Superior temporal gyrus (tissue), 1 donor: ENCODE results near the gene C19orf25.
A peak's percentile ranks its signal among the peaks of the same experiment; 100 is the strongest.
"Not testable (repeated sequence)": the region's sequence is repeated elsewhere in the genome, so short reads cannot be mapped to it uniquely, and the experiment has no call there.

ENCODE experiments used
- DNase-seq: peaks from one replicate; pipeline ENCODE4 v3.0.0-alpha.2; 2016; ENCODE audit errors: extremely low spot score

The C19orf25 gene

DNA sequence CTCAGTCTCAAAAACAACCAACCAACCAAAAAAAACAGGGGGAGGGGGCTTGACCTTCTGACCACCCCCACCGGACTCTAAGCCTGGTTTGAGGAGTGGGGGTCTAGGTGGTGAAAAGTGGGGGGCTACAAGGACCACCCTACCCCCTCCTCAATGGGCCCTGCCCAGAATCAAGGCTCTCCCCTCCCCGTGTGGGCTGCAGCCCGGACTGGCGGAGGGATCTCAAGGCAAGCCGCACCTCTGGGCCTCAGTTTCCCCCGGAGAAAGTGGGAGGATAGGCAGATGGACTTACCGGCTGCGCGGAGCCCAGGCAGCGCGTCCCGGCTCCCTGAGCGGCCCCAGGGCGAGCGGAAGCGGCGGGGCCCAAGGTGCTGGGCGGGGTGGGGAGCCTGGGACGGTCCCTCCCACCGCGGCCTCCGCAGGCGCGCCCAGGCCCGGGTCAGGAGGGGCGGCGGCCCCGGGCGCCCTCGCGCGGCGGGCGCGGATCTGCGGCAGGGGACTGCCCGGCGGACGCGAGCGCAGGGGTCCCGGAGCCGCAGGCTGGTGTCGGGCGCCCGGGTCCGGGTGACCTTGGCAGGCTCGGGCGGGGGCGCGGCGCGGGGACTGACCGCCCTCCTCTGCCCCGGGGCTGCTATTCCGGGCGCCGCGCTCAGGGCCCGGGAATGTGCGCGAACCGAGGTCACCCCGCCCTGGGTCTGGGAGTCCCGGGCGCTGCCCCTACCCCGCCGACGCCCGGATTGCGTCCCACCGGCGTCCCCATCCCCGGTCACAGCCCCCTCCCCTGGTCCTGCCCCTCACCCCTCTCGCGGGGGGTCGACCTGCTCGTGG lies 33.9 kb upstream of the C19orf25 start, which contains the start of gene ADAMTSL5:
TSS of gene ADAMTSL5 (minus strand) at position 349 of the 828 bp plus-strand sequence. CDS start 2,076 bp downstream, outside the sequence.
- DNase-seq, result no peak

DNA sequence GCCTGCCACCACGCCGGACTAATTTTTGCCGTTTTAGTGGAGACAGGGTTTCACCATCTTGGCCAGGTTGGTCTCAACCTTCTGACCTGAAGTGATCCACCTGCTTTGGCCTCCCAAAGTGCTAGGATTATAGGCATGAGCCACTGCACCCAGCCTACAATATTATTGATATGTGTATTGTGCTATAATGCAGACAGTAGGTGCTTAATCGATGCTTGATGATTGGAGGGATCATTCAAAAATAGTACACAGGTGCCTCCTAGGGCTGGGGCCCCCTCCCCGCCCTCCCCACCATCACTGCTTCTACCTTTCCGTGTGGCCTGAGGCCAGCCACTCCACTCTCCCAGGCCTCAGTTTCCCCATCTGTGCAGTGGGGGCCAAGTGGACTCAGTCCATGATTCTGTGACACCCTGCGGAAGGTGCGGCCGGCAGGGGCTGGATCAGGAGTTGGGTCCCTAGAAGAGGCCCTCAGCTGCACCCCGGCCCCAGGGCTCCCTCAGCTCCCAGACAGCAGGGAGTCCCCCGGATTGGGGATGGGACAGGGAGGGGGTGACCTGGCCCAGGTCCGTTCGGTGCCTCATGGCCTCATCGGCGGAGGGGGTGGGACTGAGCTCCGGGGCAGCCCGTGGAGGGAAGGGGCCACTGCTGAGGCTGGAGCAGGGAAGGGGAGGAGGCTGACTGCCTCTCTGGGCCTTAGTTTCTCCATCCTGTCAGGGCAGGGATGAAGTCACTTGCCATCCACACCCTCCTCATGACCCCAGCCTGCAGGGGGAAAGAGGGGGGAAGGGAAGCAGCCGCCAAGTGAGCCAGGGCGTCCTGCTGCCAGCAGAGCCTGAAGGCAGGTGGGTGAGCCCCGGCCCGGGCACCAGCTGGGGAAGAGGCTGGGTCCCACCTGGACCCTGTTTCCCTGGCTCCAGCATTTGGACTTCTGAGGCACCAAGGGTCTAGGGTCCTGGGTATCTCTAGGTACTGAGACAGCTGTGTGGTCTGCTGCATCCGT lies 32.6 kb upstream of the C19orf25 start:
- DNase-seq, result no peak

DNA sequence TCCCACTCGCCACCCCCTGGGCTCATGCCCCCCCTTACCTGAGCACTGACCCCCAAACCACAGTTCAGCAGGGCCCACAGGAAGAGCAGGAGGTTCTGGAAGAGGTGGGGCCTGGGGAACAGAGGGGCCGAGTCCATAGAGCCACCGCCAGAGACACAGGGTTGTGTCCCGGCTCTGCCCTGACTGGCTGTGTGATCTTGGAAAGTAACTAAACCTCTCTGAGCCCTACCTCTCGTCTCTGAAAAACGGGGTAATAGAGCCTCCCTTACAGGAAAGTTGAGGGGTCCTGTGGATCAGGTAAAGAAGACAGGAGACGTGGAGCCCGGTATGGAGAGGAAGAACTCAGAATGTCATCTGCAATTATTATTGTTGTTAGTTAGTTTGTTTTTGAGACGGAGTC lies 31.8 kb upstream of the C19orf25 start:
- DNase-seq, result no peak

DNA sequence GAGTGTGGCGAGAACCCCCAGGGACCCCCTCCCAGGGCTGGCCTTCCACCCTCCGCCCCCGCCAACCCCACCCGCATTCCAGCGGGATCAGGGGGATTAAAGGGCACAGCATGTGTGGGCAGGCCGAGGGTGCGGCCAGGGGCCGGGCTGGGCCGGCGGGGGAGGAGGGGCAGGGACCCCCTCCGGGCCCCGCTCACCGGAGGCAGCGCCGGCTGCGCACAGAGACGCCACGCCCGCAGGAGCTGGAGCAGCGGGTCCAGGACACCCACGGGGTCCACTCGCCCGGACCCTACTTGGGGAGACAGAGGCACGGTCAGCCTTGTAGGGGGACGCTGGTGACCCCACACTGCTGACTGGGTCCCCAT lies 31.4 kb upstream of the C19orf25 start:
- DNase-seq, result no peak

DNA sequence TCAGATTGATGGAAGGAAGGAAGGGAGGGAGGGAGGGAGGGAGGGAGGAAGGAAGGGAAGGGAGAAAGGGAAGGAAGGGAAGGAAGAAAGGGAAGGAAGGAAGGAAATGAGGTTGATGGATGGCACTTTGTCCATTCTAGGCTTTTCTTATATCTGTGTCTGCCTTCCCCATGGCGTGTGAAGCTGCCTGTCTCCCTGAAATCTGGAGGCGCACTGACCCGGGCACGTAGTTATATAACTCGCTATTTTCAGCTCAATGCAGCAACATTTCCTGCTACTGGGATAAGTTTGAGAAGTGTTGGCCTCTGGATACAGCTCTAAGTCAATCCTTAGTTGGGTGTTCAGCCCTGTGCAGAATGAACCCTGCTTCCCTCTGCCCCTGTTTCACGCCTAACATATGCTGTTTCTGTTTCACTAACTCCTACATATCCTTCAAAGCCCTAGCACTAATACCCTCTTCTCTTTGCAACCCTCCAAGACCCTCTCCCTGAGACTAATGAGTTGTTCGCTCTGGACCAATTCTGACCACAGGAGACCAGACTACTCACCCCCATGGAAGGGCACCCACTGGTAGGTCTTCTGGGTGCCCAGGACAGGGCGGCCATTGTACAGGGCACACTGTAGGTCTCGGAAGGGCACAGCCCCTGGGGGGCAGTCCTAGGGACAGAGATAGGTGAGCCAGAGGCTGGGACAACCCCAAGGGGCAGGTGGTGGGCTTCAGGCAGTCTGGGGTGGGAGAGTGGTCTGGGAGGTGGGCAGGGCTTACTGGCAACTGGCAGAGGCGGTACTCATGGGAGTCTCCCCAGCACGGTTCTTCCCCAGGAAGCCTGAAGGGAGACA lies 30.8 kb upstream of the C19orf25 start:
- no peak for DNase-seq

DNA sequence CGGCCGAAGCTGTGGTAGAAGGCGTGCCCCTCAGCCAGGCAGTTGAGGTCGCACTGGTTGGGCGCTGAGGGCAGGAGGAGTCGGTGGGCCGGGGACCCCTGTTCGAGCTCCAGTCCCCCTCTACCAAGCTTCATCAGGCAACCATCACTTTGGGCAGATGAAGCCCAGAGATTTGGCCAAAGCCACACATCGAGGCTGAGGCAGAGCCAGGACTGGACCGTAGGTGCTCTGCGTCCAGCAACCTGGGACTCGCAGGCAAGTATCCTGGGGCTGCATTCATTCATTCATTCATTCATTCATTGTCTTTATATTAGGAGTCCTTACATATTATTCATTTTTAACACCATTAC lies 29.5 kb upstream of the C19orf25 start:
- DNase-seq, result no peak

DNA sequence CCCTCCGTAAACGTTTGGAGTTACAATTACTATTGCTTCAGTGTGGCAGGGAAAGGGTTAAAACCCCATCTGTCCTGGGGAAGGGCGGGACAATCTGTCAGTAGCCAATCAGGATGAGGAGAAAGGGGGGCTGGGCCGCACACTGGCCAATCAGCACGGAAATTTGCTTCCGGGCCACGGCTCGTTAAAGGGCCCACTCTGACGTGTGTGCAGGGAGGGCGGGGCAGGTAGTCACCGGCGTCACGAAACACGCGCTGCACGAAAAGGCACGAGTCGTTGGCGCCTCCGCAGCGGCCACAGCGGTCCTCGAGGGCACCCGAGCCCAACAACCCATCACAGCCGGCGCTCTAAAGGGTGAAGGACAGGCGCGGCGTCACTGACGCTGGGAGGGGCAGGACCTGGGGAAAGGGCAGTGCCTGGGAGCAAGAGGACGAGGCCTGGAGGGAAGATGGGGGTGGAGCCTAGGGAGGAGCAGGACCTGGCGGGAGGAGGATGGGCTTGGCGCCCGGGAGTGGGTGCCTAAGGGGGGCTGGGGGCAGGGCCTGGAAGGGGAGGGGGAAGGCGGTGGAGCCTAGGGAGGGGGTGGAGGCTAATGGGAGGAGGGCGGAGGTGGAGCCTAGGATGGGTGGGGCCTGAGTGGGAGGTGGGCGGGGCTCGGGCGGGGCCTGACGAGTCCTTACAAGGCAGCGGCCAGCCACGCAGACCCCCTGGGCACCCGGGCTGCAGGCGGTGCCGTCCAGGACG lies 28.9 kb upstream of the C19orf25 start:
- DNase-seq, result peak; percentile 97

DNA sequence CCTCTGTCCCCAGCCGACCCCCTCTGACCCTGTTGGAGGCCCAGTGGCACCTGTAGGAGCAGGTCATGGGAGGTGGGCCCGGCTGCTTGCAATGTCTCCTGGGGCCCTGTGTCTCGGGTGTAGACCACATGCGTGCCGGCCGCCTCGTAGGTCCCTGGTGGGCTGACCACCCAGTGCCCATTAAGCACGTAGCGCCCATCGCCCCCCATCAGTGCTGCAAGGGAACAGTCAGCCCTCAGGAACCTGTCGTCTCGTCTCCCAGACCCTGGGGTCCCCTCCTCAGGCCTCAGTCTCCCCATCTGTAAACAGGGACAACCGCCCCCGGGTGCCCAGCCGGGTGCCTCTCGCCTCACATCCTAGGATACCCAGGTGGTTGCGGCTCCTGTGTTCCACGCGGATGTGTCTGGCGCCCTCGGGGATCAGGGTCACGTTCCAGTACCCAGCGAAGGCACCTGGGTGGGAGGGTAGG lies 28.2 kb upstream of the C19orf25 start:
- DNase-seq, result no peak

DNA sequence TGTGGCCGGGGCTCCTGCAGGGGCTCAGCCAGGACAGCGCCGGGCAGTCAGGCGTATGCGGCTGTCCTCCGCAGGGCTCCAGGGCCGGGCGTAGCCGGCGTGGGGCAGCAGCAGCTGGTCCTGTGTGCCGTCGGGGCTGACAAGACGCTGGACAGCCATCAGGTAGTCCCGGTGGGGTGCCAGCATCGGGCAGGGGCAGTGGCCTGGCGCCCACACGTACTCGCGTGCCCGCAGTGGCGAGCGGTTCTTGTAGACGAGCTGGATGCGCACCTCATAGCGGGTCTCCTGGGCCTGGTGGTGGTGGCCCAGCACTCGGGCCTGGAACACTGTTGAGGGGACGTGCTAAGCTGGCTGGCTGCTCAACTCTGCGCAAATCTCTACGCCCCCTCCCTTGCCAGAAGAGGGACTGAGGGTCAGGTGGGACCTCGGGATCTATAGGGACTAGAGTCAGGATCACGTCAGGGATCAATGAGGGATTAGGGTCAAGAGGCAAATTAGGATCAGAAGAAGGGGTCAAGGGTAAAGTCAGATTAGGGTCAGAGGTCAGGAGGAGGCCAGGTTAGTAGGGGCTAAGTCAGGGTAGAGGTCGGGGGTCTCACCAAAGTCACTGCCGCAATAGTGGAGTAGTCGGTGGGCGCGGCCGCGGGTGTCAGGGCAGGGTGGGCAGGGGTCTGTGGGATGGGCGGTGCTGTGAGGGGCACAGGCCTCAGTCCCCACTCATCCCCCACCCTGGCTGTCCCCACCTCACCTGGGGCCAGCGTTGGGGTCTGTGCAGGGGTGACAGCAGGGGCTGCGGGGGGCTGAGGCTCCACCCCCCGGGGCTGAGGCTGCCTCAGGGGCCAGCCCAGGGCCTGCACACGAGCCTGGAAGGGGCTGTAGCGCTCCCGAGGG lies 27.2 kb upstream of the C19orf25 start:
- DNase-seq, result no peak

DNA sequence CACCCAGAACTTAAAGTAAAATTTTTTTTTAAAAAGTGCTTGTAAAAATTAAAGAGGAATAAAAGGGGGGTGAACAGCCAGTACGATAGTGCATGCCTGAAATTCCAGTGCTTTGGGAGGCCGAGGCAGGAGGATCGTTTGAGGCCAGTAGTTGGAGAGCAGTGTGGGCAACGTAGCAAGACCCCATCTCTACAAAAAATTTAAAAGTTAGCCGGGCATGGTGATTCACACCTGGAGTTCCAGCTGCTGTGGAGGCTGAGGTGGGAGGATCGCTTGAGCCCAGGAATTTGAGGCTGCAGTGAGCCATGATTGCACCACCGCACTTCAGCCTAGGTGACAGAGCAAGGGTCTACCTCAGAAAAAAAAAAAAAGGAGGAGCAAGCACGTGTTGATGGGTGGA lies 26.0 kb upstream of the C19orf25 start:
- DNase-seq, result no peak

DNA sequence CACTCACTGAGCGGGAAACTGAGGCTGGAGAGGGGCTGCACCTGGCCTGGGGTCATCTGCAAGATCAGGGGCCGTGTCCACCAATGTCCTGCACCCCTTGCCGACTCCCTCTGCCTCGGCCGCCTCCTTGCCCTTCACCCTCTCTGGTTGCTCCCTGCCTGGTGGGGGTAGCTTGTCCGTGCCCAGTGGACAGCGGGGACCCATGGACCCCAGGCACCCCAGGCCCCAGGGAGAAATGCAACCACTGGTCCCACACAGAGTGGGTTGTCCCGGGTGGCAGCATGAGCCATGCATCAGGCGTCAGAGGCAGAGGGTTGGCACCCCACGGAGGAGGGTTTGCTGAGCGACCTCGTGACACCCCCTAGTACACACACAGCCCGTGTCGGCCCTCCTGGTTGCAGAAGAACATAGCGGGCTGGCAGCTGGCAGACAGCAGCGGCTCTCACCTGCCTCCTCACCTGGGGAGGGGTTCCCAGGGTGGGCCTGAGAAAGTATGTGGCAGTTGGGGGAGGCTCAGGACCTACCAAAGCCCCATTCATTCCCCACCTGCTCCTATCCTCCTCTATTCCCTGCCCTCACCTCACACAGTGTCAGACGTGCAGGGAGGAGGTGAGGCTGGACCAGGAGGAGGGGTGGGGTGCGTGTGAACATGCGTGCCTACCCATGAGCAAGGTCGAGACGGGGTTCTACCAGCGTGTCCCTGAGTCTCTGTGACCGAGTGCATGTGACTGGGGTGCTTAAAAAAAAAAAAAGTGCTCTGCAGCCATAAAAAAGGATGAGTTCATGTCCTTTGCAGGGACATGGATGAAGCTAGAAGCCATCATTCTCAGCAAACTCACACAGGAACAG lies 25.1 kb upstream of the C19orf25 start:
- DNase-seq, result no peak

DNA sequence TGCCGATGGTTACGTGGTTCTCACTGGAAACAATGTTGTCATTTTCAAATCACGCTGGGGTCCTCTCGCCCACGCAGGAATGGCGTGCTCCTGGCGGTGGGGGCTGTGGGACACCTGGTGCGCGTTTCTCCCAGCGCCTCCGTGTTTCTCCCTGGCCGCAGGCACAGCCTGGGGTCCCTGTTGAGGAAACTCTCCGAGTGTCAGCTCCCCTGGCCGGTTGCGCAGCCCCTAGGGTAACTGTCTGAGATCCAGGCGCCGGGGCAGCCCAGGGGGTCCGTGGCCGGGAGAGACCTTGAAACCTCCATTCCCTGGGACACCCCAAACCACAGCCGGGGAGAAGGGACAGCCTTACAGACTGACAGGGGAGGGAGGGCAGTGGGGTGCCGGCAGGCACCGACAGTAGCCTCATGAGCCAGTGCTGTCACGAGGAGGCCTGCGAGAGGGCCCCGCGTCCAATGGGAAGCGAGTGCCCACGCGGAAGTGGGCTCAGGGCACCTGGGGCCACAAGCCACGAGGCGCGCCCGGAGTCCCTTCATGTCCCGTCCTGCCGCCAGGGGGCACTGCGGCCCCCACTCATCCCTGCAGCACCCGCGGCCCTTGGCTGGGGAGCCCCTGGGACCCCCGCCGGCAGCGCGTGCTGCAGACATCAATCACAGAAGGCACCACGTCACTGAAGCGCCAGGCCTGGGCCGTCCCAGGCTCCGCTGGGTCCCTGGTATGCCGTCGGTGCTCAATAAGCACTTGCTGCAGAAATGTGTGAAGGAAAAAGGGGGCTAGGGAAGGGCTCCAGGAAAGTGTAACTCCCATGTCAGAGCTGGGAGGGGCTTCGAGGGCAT lies 24.3 kb upstream of the C19orf25 start:
- DNase-seq, result peak; percentile 35

DNA sequence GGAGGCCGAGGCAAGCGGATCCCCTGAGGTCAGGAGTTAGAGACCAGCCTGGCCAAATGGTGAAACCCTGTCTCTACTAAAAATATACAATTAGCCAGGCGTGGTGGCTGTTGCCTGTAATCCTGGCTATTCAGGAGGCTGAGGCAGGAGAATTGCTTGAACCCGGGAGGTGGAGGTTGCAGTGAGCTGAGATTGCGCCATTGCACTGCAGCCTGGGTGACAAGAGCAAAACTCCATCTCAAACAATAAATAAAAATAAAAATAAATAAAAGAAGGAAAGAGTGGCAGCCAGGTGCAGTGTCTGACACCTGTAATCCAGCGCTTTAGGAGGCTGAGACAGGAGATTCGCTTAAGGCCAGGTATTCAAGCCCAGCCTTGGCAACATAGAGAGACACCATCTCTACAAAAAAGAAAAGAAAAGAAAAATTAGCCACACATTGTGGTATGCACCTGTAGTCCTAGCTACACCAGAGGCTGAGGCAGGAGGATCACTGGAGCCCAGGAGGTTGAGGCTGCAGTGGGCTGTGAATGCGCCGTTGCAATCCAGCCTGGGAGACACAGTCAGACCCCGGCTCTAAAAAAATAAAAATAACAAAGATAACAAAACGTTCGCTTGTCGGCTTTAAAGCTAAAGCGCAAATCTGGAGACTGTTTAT lies 23.5 kb upstream of the C19orf25 start:
- DNase-seq, result no peak

DNA sequence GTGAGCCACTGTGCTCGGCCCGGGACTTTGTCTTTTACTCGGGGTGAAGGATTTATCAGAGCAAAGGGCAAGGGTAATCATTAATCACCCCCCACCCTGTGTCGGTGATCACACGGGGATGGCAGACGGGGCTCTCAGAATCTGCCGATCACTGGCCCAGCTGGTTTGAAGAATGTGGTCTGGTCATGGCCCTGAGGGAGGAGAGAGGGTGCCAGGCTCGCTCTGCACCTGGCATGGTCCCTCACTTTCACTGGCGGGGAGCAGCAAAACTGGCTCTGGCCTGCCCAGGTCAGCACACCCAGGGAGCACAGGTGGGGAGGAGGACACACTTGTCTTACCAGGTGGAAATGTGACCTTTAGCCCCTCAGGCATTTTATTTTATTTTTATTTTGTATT lies 22.2 kb upstream of the C19orf25 start:
- no peak for DNase-seq

DNA sequence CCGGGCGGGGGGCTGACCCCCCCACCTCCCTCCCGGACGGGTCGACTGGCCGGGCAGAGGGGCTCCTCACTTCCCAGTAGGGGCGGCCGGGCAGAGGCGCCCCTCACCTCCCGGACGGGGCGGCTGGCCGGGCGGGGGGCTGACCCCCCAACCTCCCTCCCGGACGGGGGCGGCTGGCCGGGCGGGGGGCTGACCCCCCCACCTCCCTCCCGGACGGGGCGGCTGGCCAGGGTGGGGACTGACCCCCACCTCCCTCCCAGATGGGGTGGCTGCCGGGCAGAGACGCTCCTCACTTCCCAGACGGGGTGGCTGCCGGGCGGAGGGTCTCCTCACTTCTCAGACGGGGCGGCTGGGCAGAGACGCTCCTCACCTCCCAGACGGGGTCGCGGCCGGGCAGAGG lies 20.2 kb upstream of the C19orf25 start:
- DNase-seq, result not testable (repeated sequence)

DNA sequence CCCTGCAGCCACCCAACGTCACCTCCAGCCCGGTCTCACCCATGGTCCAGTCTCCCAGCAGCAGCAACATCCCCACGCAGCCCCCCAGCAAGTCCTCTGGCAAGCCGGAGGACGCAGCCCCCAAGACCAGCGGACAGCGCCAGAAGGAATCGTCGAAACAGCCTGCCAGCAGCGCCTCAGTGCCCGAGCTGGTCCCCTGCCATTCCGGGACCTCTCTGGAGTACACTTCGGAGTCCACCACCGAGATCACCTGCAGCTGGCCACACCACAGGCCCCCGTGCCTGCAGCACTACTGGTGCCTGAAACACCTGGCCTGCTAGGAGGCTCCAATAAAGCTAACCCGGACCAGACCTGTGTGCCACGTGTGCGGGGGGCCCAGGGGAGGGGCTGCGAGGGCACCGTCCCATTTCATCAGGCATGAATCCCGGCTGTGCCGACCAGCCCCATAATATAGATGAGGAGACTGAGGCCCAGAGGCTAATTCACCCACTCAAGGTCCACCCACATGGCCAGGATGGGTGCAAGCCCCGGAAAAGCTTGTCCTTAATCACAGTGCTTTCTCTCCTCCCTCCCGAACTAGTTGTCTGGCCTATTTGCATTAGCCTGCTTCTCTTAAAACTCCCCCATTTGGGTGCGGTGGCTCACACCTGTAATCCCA lies 18.7 kb upstream of the C19orf25 start:
- DNase-seq, result no peak
